ENCODE measurements around the gene NFATC2IP. TPM values are rescaled to one million over a fixed set of nuclear protein-coding genes. Genes with fewer than 3 reads are reported as not detected.

NFATC2IP gene
- polyA plus RNA-seq, 2 of the 4 experiments (the other 2 are of a cell fraction), result 29.7 to 32.2 TPM

DNA sequence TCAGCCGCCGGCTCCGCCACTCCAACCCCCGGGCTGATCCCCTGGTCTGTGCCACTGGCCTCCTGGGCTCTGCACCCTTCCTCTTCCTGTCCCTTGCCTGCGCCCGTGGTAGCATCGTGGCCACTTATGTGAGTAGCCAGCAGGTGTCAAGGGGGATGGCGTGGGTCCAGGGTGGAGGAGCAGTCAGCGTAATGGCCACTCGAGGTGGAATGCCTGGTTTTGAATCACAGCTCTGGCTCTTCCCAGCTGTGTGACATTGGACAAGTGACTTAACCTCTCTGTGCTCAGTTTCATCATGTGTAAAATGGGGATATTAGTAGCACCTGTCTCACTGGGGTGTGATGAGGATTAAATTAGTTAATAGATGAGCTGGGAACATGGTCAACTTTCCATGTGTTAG lies 31.7 kb downstream of the NFATC2IP start:
- no peak for ATAC-seq

DNA sequence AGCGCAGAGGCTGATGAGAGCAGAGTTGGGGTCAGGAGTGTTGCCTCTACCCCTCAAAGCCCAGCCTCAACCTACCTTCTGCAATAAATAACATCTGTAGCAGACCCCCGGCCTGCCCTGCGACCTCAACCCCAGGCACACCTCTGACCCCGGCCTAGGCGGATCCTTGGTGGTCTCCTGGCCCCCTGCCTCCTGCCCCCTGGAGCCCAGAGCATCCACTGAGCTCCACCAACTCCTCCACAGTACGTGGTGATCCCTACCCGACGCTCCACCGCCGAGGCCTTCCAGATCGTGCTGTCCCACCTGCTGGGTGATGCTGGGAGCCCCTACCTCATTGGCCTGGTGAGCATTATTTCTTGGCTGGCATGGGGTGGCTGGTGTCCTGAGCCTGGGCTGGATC lies 32.2 kb downstream of the NFATC2IP start:
- no peak for FAIRE-seq
- no peak overlapping the region for H3K4me3 ChIP-seq
- ATAC-seq, result no peak
- no peaks in the 10 kb centered on the region for H3K9me3 ChIP-seq
- no peak for DNase-seq (ENCODE audit: low read depth in 1 of 2, low spot score in 1 of 2)
- H3K4me2 ChIP-seq, result no peak overlapping the region
- peaks cover 15% of the 10 kb centered on the region; the same call in 2 of the 3 replicates for H3K4me1 ChIP-seq
- TF ChIP-seq HOXA7 (CRISPR knock-in tag; IDR thresholded peaks at IDR 0.05) (no peak), HOXB5 (CRISPR knock-in tag; IDR thresholded peaks at IDR 0.05) (no peak), BHLHE40 (IDR thresholded peaks at IDR 0.05; ENCODE audit: low read depth, low read length) (no peak), RAD21 (conservative IDR thresholded peaks at IDR 0.05 in 1 of 2, IDR thresholded peaks at IDR 0.05 in 1 of 2) (no peak), CBX8 (IDR thresholded peaks at IDR 0.05) (no peak), MAFK (IDR thresholded peaks at IDR 0.05; ENCODE audit: partially characterized antibody) (no peak), TFCP2L1 (CRISPR knock-in tag; IDR thresholded peaks at IDR 0.05) (no peak), FOSB (CRISPR knock-in tag; IDR thresholded peaks at IDR 0.05) (no peak), POLR2A (IDR thresholded peaks at IDR 0.05; ENCODE audit: low read length) (no peak)
- TF ChIP-seq, protein P1, sequence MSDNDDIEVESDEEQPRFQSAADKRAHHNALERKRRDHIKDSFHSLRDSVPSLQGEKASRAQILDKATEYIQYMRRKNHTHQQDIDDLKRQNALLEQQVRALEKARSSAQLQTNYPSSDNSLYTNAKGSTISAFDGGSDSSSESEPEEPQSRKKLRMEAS (IDR thresholded peaks at IDR 0.05), result no peak
- TF ChIP-seq, protein P2, sequence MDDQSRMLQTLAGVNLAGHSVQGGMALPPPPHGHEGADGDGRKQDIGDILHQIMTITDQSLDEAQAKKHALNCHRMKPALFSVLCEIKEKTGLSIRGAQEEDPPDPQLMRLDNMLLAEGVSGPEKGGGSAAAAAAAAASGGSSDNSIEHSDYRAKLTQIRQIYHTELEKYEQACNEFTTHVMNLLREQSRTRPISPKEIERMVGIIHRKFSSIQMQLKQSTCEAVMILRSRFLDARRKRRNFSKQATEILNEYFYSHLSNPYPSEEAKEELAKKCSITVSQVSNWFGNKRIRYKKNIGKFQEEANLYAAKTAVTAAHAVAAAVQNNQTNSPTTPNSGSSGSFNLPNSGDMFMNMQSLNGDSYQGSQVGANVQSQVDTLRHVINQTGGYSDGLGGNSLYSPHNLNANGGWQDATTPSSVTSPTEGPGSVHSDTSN (IDR thresholded peaks at IDR 0.05), result no peak
- TF ChIP-seq, protein P3, sequence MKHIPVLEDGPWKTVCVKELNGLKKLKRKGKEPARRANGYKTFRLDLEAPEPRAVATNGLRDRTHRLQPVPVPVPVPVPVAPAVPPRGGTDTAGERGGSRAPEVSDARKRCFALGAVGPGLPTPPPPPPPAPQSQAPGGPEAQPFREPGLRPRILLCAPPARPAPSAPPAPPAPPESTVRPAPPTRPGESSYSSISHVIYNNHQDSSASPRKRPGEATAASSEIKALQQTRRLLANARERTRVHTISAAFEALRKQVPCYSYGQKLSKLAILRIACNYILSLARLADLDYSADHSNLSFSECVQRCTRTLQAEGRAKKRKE (CRISPR knock-in tag; IDR thresholded peaks at IDR 0.05; ENCODE audit: low read depth), result no peak
- TF ChIP-seq, protein P4, sequence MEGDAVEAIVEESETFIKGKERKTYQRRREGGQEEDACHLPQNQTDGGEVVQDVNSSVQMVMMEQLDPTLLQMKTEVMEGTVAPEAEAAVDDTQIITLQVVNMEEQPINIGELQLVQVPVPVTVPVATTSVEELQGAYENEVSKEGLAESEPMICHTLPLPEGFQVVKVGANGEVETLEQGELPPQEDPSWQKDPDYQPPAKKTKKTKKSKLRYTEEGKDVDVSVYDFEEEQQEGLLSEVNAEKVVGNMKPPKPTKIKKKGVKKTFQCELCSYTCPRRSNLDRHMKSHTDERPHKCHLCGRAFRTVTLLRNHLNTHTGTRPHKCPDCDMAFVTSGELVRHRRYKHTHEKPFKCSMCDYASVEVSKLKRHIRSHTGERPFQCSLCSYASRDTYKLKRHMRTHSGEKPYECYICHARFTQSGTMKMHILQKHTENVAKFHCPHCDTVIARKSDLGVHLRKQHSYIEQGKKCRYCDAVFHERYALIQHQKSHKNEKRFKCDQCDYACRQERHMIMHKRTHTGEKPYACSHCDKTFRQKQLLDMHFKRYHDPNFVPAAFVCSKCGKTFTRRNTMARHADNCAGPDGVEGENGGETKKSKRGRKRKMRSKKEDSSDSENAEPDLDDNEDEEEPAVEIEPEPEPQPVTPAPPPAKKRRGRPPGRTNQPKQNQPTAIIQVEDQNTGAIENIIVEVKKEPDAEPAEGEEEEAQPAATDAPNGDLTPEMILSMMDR (IDR thresholded peaks at IDR 0.05), result no peak
- TF ChIP-seq, protein P5, sequence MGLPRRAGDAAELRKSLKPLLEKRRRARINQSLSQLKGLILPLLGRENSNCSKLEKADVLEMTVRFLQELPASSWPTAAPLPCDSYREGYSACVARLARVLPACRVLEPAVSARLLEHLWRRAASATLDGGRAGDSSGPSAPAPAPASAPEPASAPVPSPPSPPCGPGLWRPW (IDR thresholded peaks at IDR 0.05), result no peak
- H3K27ac ChIP-seq, result no peak overlapping the region
- ChIA-PET POLR2A (interaction anchor here (0.5 kb wide), 1 partner anchor 171 kb away, joined by 7 read pairs; no protein-coding TSS in a partner anchor), CTCF (interaction anchor here (0.6 to 1.2 kb wide), 4 partner anchors 9 to 38 kb away, joined by 3 to 9 read pairs (median 4); no protein-coding TSS in a partner anchor)
- 80% methylated on average over 10 of the region's 11 CpGs for WGBS (ENCODE audit: missing lambda C conversion rate)

More for the DNA sequence above, 31.7 kb downstream of the NFATC2IP start:
- ChIA-PET CTCF (interaction anchor here (0.6 to 1.1 kb wide), 3 partner anchors 9 to 13 kb away, joined by 3 to 9 read pairs (median 4); no protein-coding TSS in a partner anchor), POLR2A (no interaction called here)
- H3K27ac ChIP-seq, result no peak overlapping the region
- H3K4me2 ChIP-seq, result no peak overlapping the region
- FAIRE-seq, result no peak
- no peak overlapping the region for H3K4me3 ChIP-seq
- H3K4me1 ChIP-seq, result peaks cover 15% of the 10 kb centered on the region; the same call in 2 of the 3 replicates
- no peaks in the 10 kb centered on the region for H3K9me3 ChIP-seq
- no peak for DNase-seq (ENCODE audit: low read depth in 1 of 2, low spot score in 1 of 2)
- TF ChIP-seq MAFK (IDR thresholded peaks at IDR 0.05; ENCODE audit: partially characterized antibody) (no peak), CEBPB (IDR thresholded peaks at IDR 0.05) (no peak), BHLHE40 (IDR thresholded peaks at IDR 0.05; ENCODE audit: low read depth, low read length) (no peak), RFX5 (IDR thresholded peaks at IDR 0.05) (no peak), EP300 (IDR thresholded peaks at IDR 0.05) (no peak), NPAS2 (CRISPR knock-in tag; IDR thresholded peaks at IDR 0.05; ENCODE audit: borderline replicate concordance) (no peak), KDM1A (IDR thresholded peaks at IDR 0.05; ENCODE audit: low read depth) (0 out of 2 replicates have a peak, but pooled peaks have one; percentile 56), CHD2 (IDR thresholded peaks at IDR 0.05; ENCODE audit: low read length, partially characterized antibody) (no peak), RNF2 (IDR thresholded peaks at IDR 0.05; ENCODE audit: borderline replicate concordance, low read depth) (no peak), HOXA7 (CRISPR knock-in tag; IDR thresholded peaks at IDR 0.05) (no peak), CHD4 (IDR thresholded peaks at IDR 0.05; ENCODE audit: borderline replicate concordance) (no peak), ZFP36 (IDR thresholded peaks at IDR 0.05; ENCODE audit: borderline replicate concordance, partially characterized antibody) (peak; percentile 71), HEYL (CRISPR knock-in tag; IDR thresholded peaks at IDR 0.05) (no peak), EHMT2 (IDR thresholded peaks at IDR 0.05; ENCODE audit: low read depth) (no peak)
- TF ChIP-seq, protein P6, sequence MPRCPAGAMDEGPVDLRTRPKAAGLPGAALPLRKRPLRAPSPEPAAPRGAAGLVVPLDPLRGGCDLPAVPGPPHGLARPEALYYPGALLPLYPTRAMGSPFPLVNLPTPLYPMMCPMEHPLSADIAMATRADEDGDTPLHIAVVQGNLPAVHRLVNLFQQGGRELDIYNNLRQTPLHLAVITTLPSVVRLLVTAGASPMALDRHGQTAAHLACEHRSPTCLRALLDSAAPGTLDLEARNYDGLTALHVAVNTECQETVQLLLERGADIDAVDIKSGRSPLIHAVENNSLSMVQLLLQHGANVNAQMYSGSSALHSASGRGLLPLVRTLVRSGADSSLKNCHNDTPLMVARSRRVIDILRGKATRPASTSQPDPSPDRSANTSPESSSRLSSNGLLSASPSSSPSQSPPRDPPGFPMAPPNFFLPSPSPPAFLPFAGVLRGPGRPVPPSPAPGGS (IDR thresholded peaks at IDR 0.05), result no peak
- TF ChIP-seq, protein P3 (CRISPR knock-in tag; IDR thresholded peaks at IDR 0.05; ENCODE audit: low read depth), result no peak
- WGBS (ENCODE audit: missing lambda C conversion rate), result 91% methylated on average over 10 of the region's 10 CpGs

Data from A549 (cell line).